K562 (cell line): ENCODE data around the gene CERS1. TPM values are rescaled to one million over a fixed set of nuclear protein-coding genes. Genes with fewer than 3 reads are reported as not detected.

Experiments
- ATAC-seq: fragments of 200-7000 bp; cut with Tn5 transposase; 3 replicates; pipeline ENCODE4 v1.9.1; 2020; ENCODE audit warnings: moderate library complexity
- BruUV-seq: library from RNA; stranded (reverse); fragments of 400-500 nt; replicated peaks from 2 replicates; lab custom pipeline; 2021; lab: Mats Ljungman, UMichigan
- CTCF ChIA-PET: fragments of 300-600 bp; formaldehyde crosslinking; extraction: SDS; loops from one replicate; lab custom pipeline; 2021; ENCODE audit warnings: low intra/inter-chr PET ratio; lab: Yijun Ruan, JAX
- POLR2A ChIA-PET: fragments of 300-600, 350-650 bp; sonication (Branson Sonifier 250); formaldehyde crosslinking; extraction: SDS; loops from one replicate; lab custom pipeline; 2021; ENCODE audit warnings: antibody characterized with exemption, inconsistent platforms; lab: Yijun Ruan, JAX
- DNase-seq, 4 experiments: peaks; one replicate each; pipeline versions ENCODE4 v3.0.0 to v3.0.0-alpha.2; 2011 to 2018; ENCODE audit warnings: low spot score in 3 of 4, mixed read lengths in 3 of 4; ENCODE audit errors: extremely low read depth in 1 of 4
- FAIRE-seq: peaks from 2 replicates; lab custom pipeline; 2011; peaks lifted over from hg19 to GRCh38; lab: Jason Lieb, UNC
- H2AFZ ChIP-seq: 2 replicates; pipeline ENCODE4 v1.6.0; 2011; ENCODE audit warnings: low read depth, low read length, control low read depth, inconsistent platforms
- H3K27ac ChIP-seq: fragments of 200-600 bp; 3 replicates; pipeline ENCODE4 v1.8.0; 2011; ENCODE audit warnings: low read depth, mild to moderate bottlenecking, control low read depth, inconsistent platforms, low read length, moderate library complexity, mixed read lengths; ENCODE audit errors: extremely low read depth
- H3K27me3 ChIP-seq, 2 experiments: fragments of 300-600 bp in 1 of 2; 2 replicates in 1 of 2; 3 replicates in 1 of 2; pipeline versions ENCODE4 v1.6.0 to v1.8.0; 2011; ENCODE audit warnings: inconsistent platforms in 2 of 2, low read length in 2 of 2, mild to moderate bottlenecking in 1 of 2, mixed read lengths in 1 of 2, moderate library complexity in 1 of 2; ENCODE audit not compliant: control insufficient read depth in 2 of 2, insufficient read depth in 2 of 2
- H3K36me3 ChIP-seq: fragments of 300-600 bp; 3 replicates; pipeline ENCODE4 v1.8.0; 2011; ENCODE audit warnings: mild to moderate bottlenecking, low read length, inconsistent platforms; ENCODE audit not compliant: control insufficient read depth, insufficient read depth
- H3K4me1 ChIP-seq, 2 experiments: fragments of 200-600 bp in 1 of 2; replicated peaks in 1 of 2; 2 replicates in 1 of 2; 3 replicates in 1 of 2; pipeline versions ENCODE4 v1.5.1 to v1.8.0; 2011; ENCODE audit warnings: inconsistent platforms in 2 of 2, low read length in 2 of 2, mild to moderate bottlenecking in 1 of 2, mixed read lengths in 1 of 2, moderate library complexity in 1 of 2; ENCODE audit not compliant: control insufficient read depth in 2 of 2, insufficient read depth in 2 of 2
- H3K4me2 ChIP-seq: 2 replicates; pipeline ENCODE4 v1.6.1; 2011; ENCODE audit warnings: low read length, control low read depth, inconsistent platforms, mixed read lengths; ENCODE audit not compliant: insufficient read depth
- H3K4me3 ChIP-seq: fragments of 200-600 bp; sonication (generic), shearing (Covaris generic); 2 replicates; pipeline ENCODE4 v1.5.1; 2016; ENCODE audit warnings: control low read depth, inconsistent platforms
- H3K79me2 ChIP-seq: fragments of 200-600 bp; 3 replicates; pipeline ENCODE4 v1.8.0; 2011; ENCODE audit warnings: low read length, inconsistent platforms; ENCODE audit not compliant: control insufficient read depth, insufficient read depth
- H3K9ac ChIP-seq, 2 experiments: 2 replicates each; pipeline versions ENCODE4 v1.6.0 to v1.6.1; 2011; ENCODE audit warnings: low read depth in 2 of 2, low read length in 2 of 2, control low read depth in 1 of 2, inconsistent platforms in 1 of 2, mild to moderate bottlenecking in 1 of 2, mixed read lengths in 1 of 2; ENCODE audit not compliant: insufficient read depth in 1 of 2
- H3K9me1 ChIP-seq: one replicate; pipeline ENCODE4 v1.6.0; 2011; ENCODE audit warnings: inconsistent platforms, mild to moderate bottlenecking, low read length, moderate library complexity; ENCODE audit not compliant: control insufficient read depth, insufficient read depth
- H3K9me3 ChIP-seq: replicated peaks from 2 replicates; pipeline ENCODE4 v1.5.1; 2011; ENCODE audit warnings: low read depth, low read length, inconsistent platforms; ENCODE audit not compliant: control insufficient read depth, insufficient read depth
- H4K20me1 ChIP-seq: replicated peaks from 2 replicates; pipeline ENCODE4 v1.6.1; 2011; ENCODE audit warnings: low read length, inconsistent platforms, mixed read lengths; ENCODE audit not compliant: control insufficient read depth, insufficient read depth
- EGR1 ChIP-seq: fragments of 450-650 bp; conservative IDR thresholded peaks from 2 replicates; pipeline ENCODE4 v1.6.1; 2017; ENCODE audit warnings: mild to moderate bottlenecking
- HDAC8 ChIP-seq: fragments of 450-650 bp; IDR thresholded peaks from 2 replicates; pipeline ENCODE4 v1.6.1; 2016; ENCODE audit warnings: mild to moderate bottlenecking, missing genetic modification characterization, moderate library complexity, missing compliant biosample characterization
- NFATC3 ChIP-seq: fragments of 450-650 bp; IDR thresholded peaks from 2 replicates; pipeline ENCODE4 v1.6.1; 2017; ENCODE audit warnings: mild to moderate bottlenecking
- POLR2G ChIP-seq: fragments of 200-400 bp; formaldehyde crosslinking; IDR thresholded peaks from 2 replicates; pipeline ENCODE4 v1.6.1; 2017; ENCODE audit warnings: low read depth, mild to moderate bottlenecking, antibody characterized with exemption, low read length, moderate library complexity
- SIN3A ChIP-seq, 2 experiments: fragments of 150-350 bp in 1 of 2; IDR thresholded peaks; 2 replicates each; pipeline ENCODE4 v1.6.1; 2011 to 2016; ENCODE audit warnings: borderline replicate concordance in 2 of 2, low read depth in 2 of 2, low read length in 2 of 2, mild to moderate bottlenecking in 2 of 2, moderate library complexity in 2 of 2; ENCODE audit not compliant: control insufficient read depth in 1 of 2
- ZNF444 ChIP-seq: fragments of 250-450 bp; sonication (Bioruptor Pico); IDR thresholded peaks from 2 replicates; pipeline ENCODE4 v1.4.0; 2020; ENCODE audit warnings: mild to moderate bottlenecking, moderate library complexity
- WGBS: fragments of 100-300 bp; shearing (Covaris generic); methylation state at CpG from one replicate; pipeline ENCODE4 v1.1.6; 2016; ENCODE audit warnings: low coverage, mixed read lengths; ENCODE audit not compliant: insufficient coverage; ENCODE audit errors: missing lambda C conversion rate; 5-methylcytosine and 5-hydroxymethylcytosine counted together
- in situ Hi-C: fragments of 300-500 bp; cut with MboI; formaldehyde crosslinking; loops from 4 replicates; pipeline ENCODE4 v1.15.0; 2018; ENCODE audit warnings: inconsistent platforms, mixed read lengths
- intact Hi-C: fragments of 100-400 bp; cut with micrococcal nuclease; formaldehyde crosslinking; loops from 2 replicates; pipeline ENCODE4 v1.14.2; 2022
- polyA plus RNA-seq, 8 experiments: library from polyadenylated mRNA; depleted of rRNA in 4 of 8; stranded (reverse) in 5 of 8; unstranded in 3 of 8; fragments of >200 nt; fragmentation: Nextera tagmentation in 2 of 8; fragmentation: Illumina TruSeq in 1 of 8; extraction: Ambion mirVana in 2 of 8; extraction: Trizol in 1 of 8; gene quantifications; 2 replicates each; pipeline versions ENCODE4 v1.2.1 to v1.2.3, GENCODE V29; 2011 to 2014; ENCODE audit warnings: inconsistent platforms in 1 of 8, missing spikeins in 1 of 8
- total RNA-seq, 7 experiments: library from RNA; depleted of rRNA in 6 of 7; stranded (reverse); fragments of >200 nt in 6 of 7; fragmentation: Illumina TruSeq in 2 of 7; extraction: Trizol in 2 of 7; gene quantifications; 2 replicates each; pipeline versions ENCODE4 v1.2.1 to v1.2.3, GENCODE V29; 2011 to 2021; ENCODE audit warnings: low replicate concordance in 1 of 7
- TF ChIP-seq, protein P1 (sequence below): sonication (generic); formaldehyde crosslinking; IDR thresholded peaks from 2 replicates; pipeline ENCODE4 v1.8.1; 2023; ENCODE audit warnings: mild to moderate bottlenecking, missing genetic modification reagents
- TF ChIP-seq, protein P2 (sequence below): sonication (generic); formaldehyde crosslinking; IDR thresholded peaks from 2 replicates; pipeline ENCODE4 v1.9.0; 2022; ENCODE audit warnings: mild to moderate bottlenecking, missing genetic modification reagents

The CERS1 gene
- total and polyA plus RNA-seq, 9 of the 15 experiments (the other 6 are each of a cell fraction or from before 2014, with no cell fraction given), result 0.33 to 1.5 (median 0.86) TPM; not detected in 2

GRCh38 chr19:18878858-18879578, 16.9 kb downstream of the CERS1 start:
- ChIA-PET CTCF (no interaction called here), POLR2A (interaction anchor here (1.1 to 1.7 kb wide), 3 partner anchors 15 to 108 kb away, joined by 3 to 7 read pairs (median 3); no protein-coding TSS in a partner anchor)
- H3K9me3 ChIP-seq, result peaks cover 8% of the 10 kb centered on the region
- no peak for FAIRE-seq
- no peak for ATAC-seq
- no peaks in the 10 kb centered on the region for H4K20me1 ChIP-seq
- peaks cover 11 to 37% of the 10 kb centered on the region in 2 experiments; a peak in 4 of 5 replicates for H3K4me1 ChIP-seq
- BruUV-seq, result no TSS peak
- H3K4me3 ChIP-seq, result no peak overlapping the region
- no peak overlapping the region for H2AFZ ChIP-seq
- no peaks in the 10 kb centered on the region for H3K9me1 ChIP-seq
- peak overlapping the region in 1 of 2 experiments; percentile 20; a peak in 1 of 4 replicates for H3K9ac ChIP-seq
- H3K79me2 ChIP-seq, result no peaks in the 10 kb centered on the region
- no peaks in the 10 kb centered on the region for H3K27me3 ChIP-seq
- intact Hi-C loops (no loop called here), in situ Hi-C loops (no loop called here)
- TF ChIP-seq HDAC8 (tag), result no peak
- no peak for TF ChIP-seq SIN3A (IDR thresholded peaks at IDR 0.05; ENCODE audit: borderline replicate concordance in 2 of 2, control insufficient read depth in 1 of 2, low read depth in 2 of 2, low read length in 2 of 2)
- TF ChIP-seq POLR2G, result peak; percentile 28; the same call in 1 of the 2 replicates
- TF ChIP-seq, protein P1, sequence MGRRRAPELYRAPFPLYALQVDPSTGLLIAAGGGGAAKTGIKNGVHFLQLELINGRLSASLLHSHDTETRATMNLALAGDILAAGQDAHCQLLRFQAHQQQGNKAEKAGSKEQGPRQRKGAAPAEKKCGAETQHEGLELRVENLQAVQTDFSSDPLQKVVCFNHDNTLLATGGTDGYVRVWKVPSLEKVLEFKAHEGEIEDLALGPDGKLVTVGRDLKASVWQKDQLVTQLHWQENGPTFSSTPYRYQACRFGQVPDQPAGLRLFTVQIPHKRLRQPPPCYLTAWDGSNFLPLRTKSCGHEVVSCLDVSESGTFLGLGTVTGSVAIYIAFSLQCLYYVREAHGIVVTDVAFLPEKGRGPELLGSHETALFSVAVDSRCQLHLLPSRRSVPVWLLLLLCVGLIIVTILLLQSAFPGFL (CRISPR knock-in tag), result no peak
- TF ChIP-seq EGR1, result peak; percentile 34; the same call in 1 of the 2 replicates
- no peak for TF ChIP-seq ZNF444 (CRISPR knock-in tag)
- TF ChIP-seq, protein P2, sequence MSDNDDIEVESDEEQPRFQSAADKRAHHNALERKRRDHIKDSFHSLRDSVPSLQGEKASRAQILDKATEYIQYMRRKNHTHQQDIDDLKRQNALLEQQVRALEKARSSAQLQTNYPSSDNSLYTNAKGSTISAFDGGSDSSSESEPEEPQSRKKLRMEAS (CRISPR knock-in tag), result 0 out of 2 replicates have a peak, but pooled peaks have one; percentile 24
- TF ChIP-seq NFATC3, result no peak
- no peak overlapping the region for H3K27ac ChIP-seq
- H3K36me3 ChIP-seq, result no peaks in the 10 kb centered on the region
- 89% methylated on average over 20 of the region's 34 CpGs for WGBS
- no peak overlapping the region for H3K4me2 ChIP-seq
- DNase-seq, result no peak
